ENCODE data around the gene SASH1. TPM values are rescaled to one million over a fixed set of nuclear protein-coding genes. Genes with fewer than 3 reads are reported as not detected.

The SASH1 gene
- total RNA-seq, 1 donor, result 71.7 TPM

DNA sequence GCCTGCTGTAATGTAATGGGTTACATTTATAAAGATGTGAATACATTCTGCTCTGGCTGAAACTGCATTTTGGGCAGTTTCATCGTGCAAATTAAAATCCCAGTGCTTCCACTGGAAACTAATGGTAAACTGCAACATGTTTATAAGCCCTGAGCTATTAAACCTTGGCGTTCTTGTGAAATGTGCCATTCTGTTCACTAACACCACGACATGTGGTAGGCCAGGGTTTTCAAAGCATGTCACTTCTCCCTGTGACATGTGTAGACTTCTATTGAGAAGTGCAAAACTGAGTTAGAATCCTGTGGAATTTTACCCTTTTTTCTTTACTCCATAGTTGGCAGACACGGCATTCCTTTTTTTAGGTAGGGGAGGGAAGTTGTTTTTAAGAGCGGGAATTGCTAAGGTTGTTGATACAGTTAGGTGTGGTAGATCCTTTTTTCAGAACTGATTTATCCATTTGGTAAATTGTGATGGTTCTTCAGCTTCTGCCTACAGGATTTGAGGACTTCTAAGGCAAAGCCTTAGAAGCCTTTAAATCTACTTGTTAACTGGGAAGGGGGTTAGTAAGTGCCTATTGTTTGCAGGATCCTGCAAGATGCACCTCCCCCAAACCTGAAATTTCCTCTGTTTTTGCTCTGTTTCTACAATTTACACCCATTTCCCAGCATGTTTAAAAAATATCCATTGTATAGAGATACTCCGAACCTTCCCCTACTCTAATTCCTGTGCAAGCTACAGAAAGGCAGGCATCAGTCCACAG, 4.2 kb downstream of the SASH1 start:
- Histone ChIP-seq H3K4me2 (ENCODE audit: insufficient read depth, low read length) (no peak overlapping the region), H2AFZ (ENCODE audit: low read length) (no peak overlapping the region), H3K4me3 (ENCODE audit: insufficient read depth, low read length) (no peak overlapping the region), H3K4me1 (ENCODE audit: insufficient read depth, low read length) (peaks cover 15% of the 10 kb centered on the region), H3K27ac (ENCODE audit: low read depth, low read length) (no peak overlapping the region), H4K20me1 (ENCODE audit: insufficient read depth, low read length) (no peaks in the 10 kb centered on the region), H3K27me3 (ENCODE audit: insufficient read depth, low read length) (no peaks in the 10 kb centered on the region), H3K9me3 (ENCODE audit: low read depth, low read length) (no peaks in the 10 kb centered on the region), H3K79me2 (ENCODE audit: insufficient read depth, low read length) (peaks cover 57% of the 10 kb centered on the region), H3K36me3 (ENCODE audit: insufficient read depth, low read length) (no peaks in the 10 kb centered on the region)
- TF ChIP-seq, protein P1, sequence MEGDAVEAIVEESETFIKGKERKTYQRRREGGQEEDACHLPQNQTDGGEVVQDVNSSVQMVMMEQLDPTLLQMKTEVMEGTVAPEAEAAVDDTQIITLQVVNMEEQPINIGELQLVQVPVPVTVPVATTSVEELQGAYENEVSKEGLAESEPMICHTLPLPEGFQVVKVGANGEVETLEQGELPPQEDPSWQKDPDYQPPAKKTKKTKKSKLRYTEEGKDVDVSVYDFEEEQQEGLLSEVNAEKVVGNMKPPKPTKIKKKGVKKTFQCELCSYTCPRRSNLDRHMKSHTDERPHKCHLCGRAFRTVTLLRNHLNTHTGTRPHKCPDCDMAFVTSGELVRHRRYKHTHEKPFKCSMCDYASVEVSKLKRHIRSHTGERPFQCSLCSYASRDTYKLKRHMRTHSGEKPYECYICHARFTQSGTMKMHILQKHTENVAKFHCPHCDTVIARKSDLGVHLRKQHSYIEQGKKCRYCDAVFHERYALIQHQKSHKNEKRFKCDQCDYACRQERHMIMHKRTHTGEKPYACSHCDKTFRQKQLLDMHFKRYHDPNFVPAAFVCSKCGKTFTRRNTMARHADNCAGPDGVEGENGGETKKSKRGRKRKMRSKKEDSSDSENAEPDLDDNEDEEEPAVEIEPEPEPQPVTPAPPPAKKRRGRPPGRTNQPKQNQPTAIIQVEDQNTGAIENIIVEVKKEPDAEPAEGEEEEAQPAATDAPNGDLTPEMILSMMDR (IDR thresholded peaks at IDR 0.05; ENCODE audit: extremely low read depth, low read depth, low read length), result no peak
- DNase-seq (ENCODE audit: insufficient read length, low spot score, missing footprints), result no peak

DNA sequence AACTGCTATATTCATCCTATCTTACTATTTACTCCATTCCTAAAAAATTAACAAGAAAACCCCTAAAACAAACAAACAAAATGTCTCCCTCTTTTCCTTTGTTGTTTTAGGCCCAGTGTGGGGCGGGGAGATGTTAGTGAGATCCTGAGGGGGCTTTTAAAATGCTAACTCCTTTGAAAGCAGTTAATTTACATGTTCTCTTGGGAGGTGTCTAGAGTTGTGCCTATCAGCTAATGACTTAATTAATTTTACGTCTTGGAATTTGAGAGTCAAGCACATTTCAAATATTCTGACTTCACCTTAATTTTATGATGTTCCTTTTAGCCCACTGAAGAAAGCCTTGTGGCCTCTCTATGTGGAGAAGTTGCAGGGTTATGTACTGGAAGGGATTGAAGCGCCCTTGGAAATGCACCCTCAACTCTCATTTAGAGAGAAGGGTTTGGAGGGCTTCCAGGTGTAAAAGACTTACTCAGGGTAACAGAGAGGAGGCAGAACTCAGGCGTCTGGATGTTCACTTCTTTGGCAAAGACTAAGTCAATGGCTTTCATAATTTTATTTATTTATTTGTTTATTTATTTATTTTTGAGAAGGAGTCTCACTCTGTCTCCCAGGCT, 4.9 kb downstream of the SASH1 start:
- Histone ChIP-seq H3K36me3 (ENCODE audit: insufficient read depth, low read length) (no peaks in the 10 kb centered on the region), H2AFZ (ENCODE audit: low read length) (no peak overlapping the region), H3K27ac (ENCODE audit: low read depth, low read length) (no peak overlapping the region), H3K27me3 (ENCODE audit: insufficient read depth, low read length) (no peaks in the 10 kb centered on the region), H3K9me3 (ENCODE audit: low read depth, low read length) (no peaks in the 10 kb centered on the region), H3K4me2 (ENCODE audit: insufficient read depth, low read length) (no peak overlapping the region), H3K4me1 (ENCODE audit: insufficient read depth, low read length) (peaks cover 11% of the 10 kb centered on the region), H3K79me2 (ENCODE audit: insufficient read depth, low read length) (peaks cover 54% of the 10 kb centered on the region), H3K4me3 (ENCODE audit: insufficient read depth, low read length) (no peak overlapping the region), H4K20me1 (ENCODE audit: insufficient read depth, low read length) (no peaks in the 10 kb centered on the region)
- TF ChIP-seq, protein P1 (IDR thresholded peaks at IDR 0.05; ENCODE audit: extremely low read depth, low read depth, low read length), result no peak
- DNase-seq (ENCODE audit: insufficient read length, low spot score, missing footprints), result no peak

DNA sequence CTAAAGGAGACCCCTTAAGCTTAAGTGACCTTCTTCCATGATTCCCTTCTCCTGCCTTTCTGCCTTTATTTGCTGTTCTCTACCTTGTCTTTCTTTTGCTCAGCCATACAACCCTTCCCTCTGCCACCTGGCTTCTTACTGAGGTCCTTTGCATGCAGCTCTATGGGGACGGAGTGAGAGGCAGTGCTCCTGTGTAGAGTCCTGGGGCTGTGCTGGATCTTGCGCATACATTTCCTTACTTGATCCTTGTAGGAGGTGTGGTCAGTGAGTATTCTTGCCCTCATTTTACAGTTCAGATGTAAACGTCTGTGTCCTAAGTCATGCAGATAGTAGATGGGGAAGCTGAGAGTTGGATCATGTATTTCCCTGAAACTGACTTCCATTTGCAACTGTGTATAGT, 5.7 kb downstream of the SASH1 start:
- TF ChIP-seq, protein P1 (IDR thresholded peaks at IDR 0.05; ENCODE audit: extremely low read depth, low read depth, low read length), result no peak
- no peaks in the 10 kb centered on the region for H4K20me1 ChIP-seq (ENCODE audit: insufficient read depth, low read length)
- peaks cover 49% of the 10 kb centered on the region for H3K79me2 ChIP-seq (ENCODE audit: insufficient read depth, low read length)

DNA sequence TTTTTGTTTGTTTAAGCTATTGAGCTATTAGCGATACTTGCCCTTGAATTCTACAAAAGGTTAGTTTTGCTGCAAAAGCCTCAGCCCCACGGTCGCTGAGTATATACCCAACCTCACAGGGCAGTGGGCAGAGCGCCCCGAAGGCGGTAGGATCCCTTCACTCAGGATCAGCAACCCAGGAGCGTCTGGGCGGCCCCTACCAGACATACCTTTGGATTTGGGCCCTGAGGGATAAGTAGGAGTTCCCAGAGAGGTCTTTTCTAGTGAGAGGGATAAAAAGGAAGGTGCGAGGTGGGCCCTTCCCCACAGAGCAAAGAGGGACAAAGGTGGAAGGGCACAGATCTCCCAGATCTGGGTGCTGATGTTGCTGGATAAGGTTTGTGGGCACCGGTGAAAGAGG, 6.1 kb downstream of the SASH1 start:
- H3K4me1 ChIP-seq (ENCODE audit: insufficient read depth, low read length), result peaks cover 4% of the 10 kb centered on the region
- no peak overlapping the region for H3K4me2 ChIP-seq (ENCODE audit: insufficient read depth, low read length)
- TF ChIP-seq, protein P1 (IDR thresholded peaks at IDR 0.05; ENCODE audit: extremely low read depth, low read depth, low read length), result no peak
- H3K36me3 ChIP-seq (ENCODE audit: insufficient read depth, low read length), result no peaks in the 10 kb centered on the region
- H2AFZ ChIP-seq (ENCODE audit: low read length), result no peak overlapping the region
- H3K4me3 ChIP-seq (ENCODE audit: insufficient read depth, low read length), result no peak overlapping the region
- no peaks in the 10 kb centered on the region for H3K9me3 ChIP-seq (ENCODE audit: low read depth, low read length)
- no peak overlapping the region for H3K27ac ChIP-seq (ENCODE audit: low read depth, low read length)
- H3K27me3 ChIP-seq (ENCODE audit: insufficient read depth, low read length), result no peaks in the 10 kb centered on the region
- H3K79me2 ChIP-seq (ENCODE audit: insufficient read depth, low read length), result peaks cover 46% of the 10 kb centered on the region
- no peaks in the 10 kb centered on the region for H4K20me1 ChIP-seq (ENCODE audit: insufficient read depth, low read length)
- DNase-seq (ENCODE audit: insufficient read length, low spot score, missing footprints), result no peak

More for the DNA sequence above, 5.7 kb downstream of the SASH1 start:
- Histone ChIP-seq H2AFZ (ENCODE audit: low read length) (no peak overlapping the region), H3K27me3 (ENCODE audit: insufficient read depth, low read length) (no peaks in the 10 kb centered on the region), H3K27ac (ENCODE audit: low read depth, low read length) (no peak overlapping the region), H3K4me1 (ENCODE audit: insufficient read depth, low read length) (peaks cover 8% of the 10 kb centered on the region), H3K4me2 (ENCODE audit: insufficient read depth, low read length) (no peak overlapping the region), H3K9me3 (ENCODE audit: low read depth, low read length) (no peaks in the 10 kb centered on the region), H3K4me3 (ENCODE audit: insufficient read depth, low read length) (no peak overlapping the region), H3K36me3 (ENCODE audit: insufficient read depth, low read length) (no peaks in the 10 kb centered on the region)
- DNase-seq (ENCODE audit: insufficient read length, low spot score, missing footprints), result no peak

Measured in osteoblast (primary cell).